ENCODE measurements around the gene SBK3. TPM values are rescaled to one million over a fixed set of nuclear protein-coding genes. Genes with fewer than 3 reads are reported as not detected.

SBK3 gene
- total and polyA plus RNA-seq, 2 of the 8 experiments (the other 6 are each of a cell fraction or from before 2014, with no cell fraction given): 0.76 to 1.5 TPM

DNA sequence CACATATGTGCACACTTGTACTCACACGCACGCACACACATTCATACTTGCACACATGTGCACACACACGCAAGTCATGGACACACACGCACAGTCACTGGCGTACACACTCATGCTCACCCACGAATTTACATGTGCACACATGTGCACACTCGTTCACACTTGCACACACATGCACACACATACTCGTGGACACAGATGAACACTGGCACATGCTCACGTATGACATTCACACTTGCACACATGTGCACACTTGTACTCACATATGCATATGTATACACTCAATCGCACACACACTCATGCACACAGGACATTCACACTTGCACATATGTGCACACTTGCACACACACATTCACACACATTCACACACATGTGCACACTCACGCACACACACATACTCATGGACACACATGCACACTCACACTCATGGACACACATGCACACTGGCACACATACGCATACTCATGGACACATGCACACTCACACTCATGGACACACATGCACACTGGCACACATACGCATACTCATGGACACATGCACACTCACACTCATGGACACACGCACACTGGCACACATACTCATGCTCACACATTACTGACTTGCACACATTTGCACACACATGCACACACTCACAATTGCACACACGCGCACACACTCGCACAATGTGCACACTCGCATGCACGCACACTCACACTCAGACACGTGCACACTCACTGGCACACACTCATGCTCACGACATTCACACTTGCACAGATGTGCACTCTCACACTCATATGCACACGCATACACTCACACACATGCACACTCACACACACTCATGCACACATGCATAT is 17.9 kb downstream of the SBK3 start (continued):
- TF ChIP-seq, protein P1, sequence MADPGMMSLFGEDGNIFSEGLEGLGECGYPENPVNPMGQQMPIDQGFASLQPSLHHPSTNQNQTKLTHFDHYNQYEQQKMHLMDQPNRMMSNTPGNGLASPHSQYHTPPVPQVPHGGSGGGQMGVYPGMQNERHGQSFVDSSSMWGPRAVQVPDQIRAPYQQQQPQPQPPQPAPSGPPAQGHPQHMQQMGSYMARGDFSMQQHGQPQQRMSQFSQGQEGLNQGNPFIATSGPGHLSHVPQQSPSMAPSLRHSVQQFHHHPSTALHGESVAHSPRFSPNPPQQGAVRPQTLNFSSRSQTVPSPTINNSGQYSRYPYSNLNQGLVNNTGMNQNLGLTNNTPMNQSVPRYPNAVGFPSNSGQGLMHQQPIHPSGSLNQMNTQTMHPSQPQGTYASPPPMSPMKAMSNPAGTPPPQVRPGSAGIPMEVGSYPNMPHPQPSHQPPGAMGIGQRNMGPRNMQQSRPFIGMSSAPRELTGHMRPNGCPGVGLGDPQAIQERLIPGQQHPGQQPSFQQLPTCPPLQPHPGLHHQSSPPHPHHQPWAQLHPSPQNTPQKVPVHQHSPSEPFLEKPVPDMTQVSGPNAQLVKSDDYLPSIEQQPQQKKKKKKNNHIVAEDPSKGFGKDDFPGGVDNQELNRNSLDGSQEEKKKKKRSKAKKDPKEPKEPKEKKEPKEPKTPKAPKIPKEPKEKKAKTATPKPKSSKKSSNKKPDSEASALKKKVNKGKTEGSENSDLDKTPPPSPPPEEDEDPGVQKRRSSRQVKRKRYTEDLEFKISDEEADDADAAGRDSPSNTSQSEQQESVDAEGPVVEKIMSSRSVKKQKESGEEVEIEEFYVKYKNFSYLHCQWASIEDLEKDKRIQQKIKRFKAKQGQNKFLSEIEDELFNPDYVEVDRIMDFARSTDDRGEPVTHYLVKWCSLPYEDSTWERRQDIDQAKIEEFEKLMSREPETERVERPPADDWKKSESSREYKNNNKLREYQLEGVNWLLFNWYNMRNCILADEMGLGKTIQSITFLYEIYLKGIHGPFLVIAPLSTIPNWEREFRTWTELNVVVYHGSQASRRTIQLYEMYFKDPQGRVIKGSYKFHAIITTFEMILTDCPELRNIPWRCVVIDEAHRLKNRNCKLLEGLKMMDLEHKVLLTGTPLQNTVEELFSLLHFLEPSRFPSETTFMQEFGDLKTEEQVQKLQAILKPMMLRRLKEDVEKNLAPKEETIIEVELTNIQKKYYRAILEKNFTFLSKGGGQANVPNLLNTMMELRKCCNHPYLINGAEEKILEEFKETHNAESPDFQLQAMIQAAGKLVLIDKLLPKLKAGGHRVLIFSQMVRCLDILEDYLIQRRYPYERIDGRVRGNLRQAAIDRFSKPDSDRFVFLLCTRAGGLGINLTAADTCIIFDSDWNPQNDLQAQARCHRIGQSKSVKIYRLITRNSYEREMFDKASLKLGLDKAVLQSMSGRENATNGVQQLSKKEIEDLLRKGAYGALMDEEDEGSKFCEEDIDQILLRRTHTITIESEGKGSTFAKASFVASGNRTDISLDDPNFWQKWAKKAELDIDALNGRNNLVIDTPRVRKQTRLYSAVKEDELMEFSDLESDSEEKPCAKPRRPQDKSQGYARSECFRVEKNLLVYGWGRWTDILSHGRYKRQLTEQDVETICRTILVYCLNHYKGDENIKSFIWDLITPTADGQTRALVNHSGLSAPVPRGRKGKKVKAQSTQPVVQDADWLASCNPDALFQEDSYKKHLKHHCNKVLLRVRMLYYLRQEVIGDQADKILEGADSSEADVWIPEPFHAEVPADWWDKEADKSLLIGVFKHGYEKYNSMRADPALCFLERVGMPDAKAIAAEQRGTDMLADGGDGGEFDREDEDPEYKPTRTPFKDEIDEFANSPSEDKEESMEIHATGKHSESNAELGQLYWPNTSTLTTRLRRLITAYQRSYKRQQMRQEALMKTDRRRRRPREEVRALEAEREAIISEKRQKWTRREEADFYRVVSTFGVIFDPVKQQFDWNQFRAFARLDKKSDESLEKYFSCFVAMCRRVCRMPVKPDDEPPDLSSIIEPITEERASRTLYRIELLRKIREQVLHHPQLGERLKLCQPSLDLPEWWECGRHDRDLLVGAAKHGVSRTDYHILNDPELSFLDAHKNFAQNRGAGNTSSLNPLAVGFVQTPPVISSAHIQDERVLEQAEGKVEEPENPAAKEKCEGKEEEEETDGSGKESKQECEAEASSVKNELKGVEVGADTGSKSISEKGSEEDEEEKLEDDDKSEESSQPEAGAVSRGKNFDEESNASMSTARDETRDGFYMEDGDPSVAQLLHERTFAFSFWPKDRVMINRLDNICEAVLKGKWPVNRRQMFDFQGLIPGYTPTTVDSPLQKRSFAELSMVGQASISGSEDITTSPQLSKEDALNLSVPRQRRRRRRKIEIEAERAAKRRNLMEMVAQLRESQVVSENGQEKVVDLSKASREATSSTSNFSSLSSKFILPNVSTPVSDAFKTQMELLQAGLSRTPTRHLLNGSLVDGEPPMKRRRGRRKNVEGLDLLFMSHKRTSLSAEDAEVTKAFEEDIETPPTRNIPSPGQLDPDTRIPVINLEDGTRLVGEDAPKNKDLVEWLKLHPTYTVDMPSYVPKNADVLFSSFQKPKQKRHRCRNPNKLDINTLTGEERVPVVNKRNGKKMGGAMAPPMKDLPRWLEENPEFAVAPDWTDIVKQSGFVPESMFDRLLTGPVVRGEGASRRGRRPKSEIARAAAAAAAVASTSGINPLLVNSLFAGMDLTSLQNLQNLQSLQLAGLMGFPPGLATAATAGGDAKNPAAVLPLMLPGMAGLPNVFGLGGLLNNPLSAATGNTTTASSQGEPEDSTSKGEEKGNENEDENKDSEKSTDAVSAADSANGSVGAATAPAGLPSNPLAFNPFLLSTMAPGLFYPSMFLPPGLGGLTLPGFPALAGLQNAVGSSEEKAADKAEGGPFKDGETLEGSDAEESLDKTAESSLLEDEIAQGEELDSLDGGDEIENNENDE (IDR thresholded peaks at IDR 0.05; ENCODE audit: insufficient replicate concordance, low read length): no peak
- TF ChIP-seq PHF8 (conservative IDR thresholded peaks at IDR 0.05; ENCODE audit: low read depth, low read length) (no peak), RXRA (IDR thresholded peaks at IDR 0.05; ENCODE audit: insufficient read depth, low read depth, low read length) (no peak), SIX5 (IDR thresholded peaks at IDR 0.05; ENCODE audit: low read depth, low read length) (no peak)
